Bronchial smooth muscle cell (primary cell): ENCODE results near the gene SPSB3. TPM values are rescaled to one million over a fixed set of nuclear protein-coding genes. Genes with fewer than 3 reads are reported as not detected.

Experiments used
- total RNA-seq: library from RNA; depleted of rRNA; stranded (reverse); fragments of >200 nt; gene quantifications from 2 replicates; pipeline ENCODE4 v1.2.1, GENCODE V29; 2014

SPSB3 gene
- 33.6 and 52.0 TPM in 2 replicates for total RNA-seq

GRCh38 chr16:1782408-1783264, at the start of gene SPSB3, which contains the start of gene NUBP2:
Gene SPSB3 (minus strand): TSS chr16:1782571. CDS start chr16:1781483, 1,088 bp downstream.
Gene NUBP2 (plus strand): TSS chr16:1782960. CDS start chr16:1783021, 61 bp downstream.

GRCh38 chr16:1826691-1827573, 44.6 kb upstream of the SPSB3 start, which contains the start of the genes FAHD1 and HAGH:
Gene FAHD1 (plus strand): TSS chr16:1827206. CDS start chr16:1827239, 33 bp downstream.
Gene HAGH (minus strand): TSS chr16:1826825. CDS start chr16:1826787, 38 bp downstream.

GRCh38 chr16:1793578-1794220, 11.3 kb upstream of the SPSB3 start, which contains the start of gene IGFALS:
Gene IGFALS (minus strand): TSS chr16:1793705. CDS start chr16:1793652, 53 bp downstream.

GRCh38 chr16:1772908-1773702, 9.3 kb downstream of the SPSB3 start, which contains the start of gene MRPS34:
Gene MRPS34 (minus strand): TSS chr16:1773134. CDS start chr16:1773119, 15 bp downstream.

GRCh38 chr16:1772362-1772907, 9.9 kb downstream of the SPSB3 start, which contains the start of gene EME2:
Gene EME2 (plus strand): TSS chr16:1772810. CDS start chr16:1773228, 418 bp downstream.

GRCh38 chr16:1771188-1771863, 11.0 kb downstream of the SPSB3 start, which contains the start of gene NME3:
Gene NME3 (minus strand): TSS chr16:1771543. CDS start chr16:1771534, 9 bp downstream.

Other genes with a start within 250 kb of the SPSB3 start
- 4.6 and 12.3 TPM in 2 replicates for gene TMEM204, start 248.9 kb downstream of the SPSB3 start, total RNA-seq
- gene IFT140, start 170.5 kb downstream of the SPSB3 start, total RNA-seq, result 40.7 and 63.3 TPM in 2 replicates
- 4.3 and 6.4 TPM in 2 replicates for gene CRAMP1, start 170.2 kb downstream of the SPSB3 start, total RNA-seq
- 7.3 and 12.8 TPM in 2 replicates for gene JPT2, start 104.3 kb downstream of the SPSB3 start, total RNA-seq
- gene MAPK8IP3, start 76.4 kb downstream of the SPSB3 start, total RNA-seq, result 47.4 and 52.1 TPM in 2 replicates
- 36.1 and 43.0 TPM in 2 replicates for gene NME3, start 11.0 kb downstream of the SPSB3 start, total RNA-seq
- gene EME2, start 9.8 kb downstream of the SPSB3 start, total RNA-seq, result 6.3 and 6.4 TPM in 2 replicates
- gene MRPS34, start 9.4 kb downstream of the SPSB3 start, total RNA-seq, result 88.6 and 90.2 TPM in 2 replicates
- 46.0 and 47.0 TPM in 2 replicates for gene NUBP2, start 389 bp upstream of the SPSB3 start, total RNA-seq
- under 0.01 TPM in 1 of 2 replicates, not detected in the other for gene IGFALS, start 11.1 kb upstream of the SPSB3 start, total RNA-seq
- gene HAGH, start 44.3 kb upstream of the SPSB3 start, total RNA-seq, result 24.7 and 25.4 TPM in 2 replicates
- gene FAHD1, start 44.6 kb upstream of the SPSB3 start, total RNA-seq, result 76.8 and 109 TPM in 2 replicates
- not detected in 2 replicates for gene MEIOB, start 89.6 kb upstream of the SPSB3 start, total RNA-seq
- gene HS3ST6, start 135.8 kb upstream of the SPSB3 start, total RNA-seq, result not detected in 2 replicates
- 7.8 and 9.0 TPM in 2 replicates for gene MSRB1, start 160.6 kb upstream of the SPSB3 start, total RNA-seq
- not detected in 2 replicates for gene RPL3L, start 172.1 kb upstream of the SPSB3 start, total RNA-seq
- gene NDUFB10, start 177.0 kb upstream of the SPSB3 start, total RNA-seq, result 197 and 259 TPM in 2 replicates
- gene RPS2, start 182.3 kb upstream of the SPSB3 start, total RNA-seq, result 3,167 and 4,556 TPM in 2 replicates
- gene RNF151, start 184.3 kb upstream of the SPSB3 start, total RNA-seq, result not detected in 2 replicates
- gene TBL3, start 189.5 kb upstream of the SPSB3 start, total RNA-seq, result 26.5 and 30.1 TPM in 2 replicates
- 0.16 TPM in 1 of 2 replicates, not detected in the other for gene NOXO1, start 198.9 kb upstream of the SPSB3 start, total RNA-seq
- 8.4 and 10.6 TPM in 2 replicates for gene GFER, start 201.6 kb upstream of the SPSB3 start, total RNA-seq
- 2.7 and 2.9 TPM in 2 replicates for gene SYNGR3, start 207.4 kb upstream of the SPSB3 start, total RNA-seq
- gene ZNF598, start 227.2 kb upstream of the SPSB3 start, total RNA-seq, result 12.0 and 15.1 TPM in 2 replicates
- 0.47 and 0.60 TPM in 2 replicates for gene NPW, start 237.2 kb upstream of the SPSB3 start, total RNA-seq
- 34.4 and 41.2 TPM in 2 replicates for gene NHERF2, start 244.3 kb upstream of the SPSB3 start, total RNA-seq